NCI-H524 (cell line): ENCODE data around the gene GNL2.
"Not testable (repeated sequence)": the region's sequence is repeated elsewhere in the genome, so short reads cannot be mapped to it uniquely, and the experiment has no call there.

Experiments used
- DNase-seq, 2 experiments: peaks; one replicate each; lab custom pipeline; 2025; lab: John Stamatoyannopoulos, UW

GNL2 gene

GRCh38 chr1:37606481-37607263, 10.9 kb upstream of the GNL2 start:
- no peak for DNase-seq

GRCh38 chr1:37605806-37606474, 10.2 kb upstream of the GNL2 start:
- DNase-seq = no peak

- DNase-seq = no peak
Measured at GRCh38 chr1:37605061-37605650, 9.4 kb upstream of the GNL2 start.

- peak; percentile 5 to 62 for DNase-seq
Measured at GRCh38 chr1:37602750-37603694, 7.3 kb upstream of the GNL2 start.

GRCh38 chr1:37601441-37601840, 5.7 kb upstream of the GNL2 start:
- DNase-seq = no peak

GRCh38 chr1:37599940-37600339, 4.2 kb upstream of the GNL2 start:
- DNase-seq = no peak

- no peak for DNase-seq
Measured at GRCh38 chr1:37596182-37596667, 488 bp upstream of the GNL2 start.

GRCh38 chr1:37593726-37594125, 2.0 kb downstream of the GNL2 start:
- no peak for DNase-seq

- no peak for DNase-seq
Measured at GRCh38 chr1:37588939-37589338, 6.8 kb downstream of the GNL2 start.

GRCh38 chr1:37584544-37584943, 11.2 kb downstream of the GNL2 start:
- DNase-seq = not testable (repeated sequence)

- no peak for DNase-seq
Measured at GRCh38 chr1:37575692-37576091, 20.0 kb downstream of the GNL2 start.

GRCh38 chr1:37574834-37575480, 20.8 kb downstream of the GNL2 start:
- no peak for DNase-seq

GRCh38 chr1:37570528-37571334, 25.0 kb downstream of the GNL2 start:
- DNase-seq = no peak

GRCh38 chr1:37567023-37567422, 28.7 kb downstream of the GNL2 start:
- no peak for DNase-seq

- no peak for DNase-seq
Measured at GRCh38 chr1:37564892-37565291, 30.8 kb downstream of the GNL2 start.

GRCh38 chr1:37562984-37563383, 32.8 kb downstream of the GNL2 start:
- no peak for DNase-seq

GRCh38 chr1:37561133-37562132, 34.3 kb downstream of the GNL2 start:
- peak in 1 of 2 experiments; percentile 20 for DNase-seq

GRCh38 chr1:37560401-37561132, 35.2 kb downstream of the GNL2 start:
- peak; percentile 5 to 38 for DNase-seq
